SIG-M5 treated with dmso at 0.1 percent for 504 hours (cell line): ENCODE data around the gene ELK3.

Source experiments
- DNase-seq: peaks from one replicate; lab custom pipeline; 2025; ENCODE audit not compliant: unreplicated experiment; lab: John Stamatoyannopoulos, UW

ELK3 gene

GRCh38 chr12:96256672-96257361 is 62.6 kb downstream of the ELK3 start:
- DNase-seq: no peak

- DNase-seq: no peak
These were observed 63.5 kb downstream of the ELK3 start for GRCh38 chr12:96257550-96258103.

GRCh38 chr12:96258104-96258961 is 64.2 kb downstream of the ELK3 start:
- DNase-seq: no peak

- no peak for DNase-seq
These were observed 66.1 kb downstream of the ELK3 start for GRCh38 chr12:96260231-96260630.

GRCh38 chr12:96260644-96261043 is 66.5 kb downstream of the ELK3 start:
- DNase-seq: no peak

- DNase-seq: no peak
These were observed 67.4 kb downstream of the ELK3 start for GRCh38 chr12:96261557-96261956.

- DNase-seq: no peak
These were observed 69.3 kb downstream of the ELK3 start for GRCh38 chr12:96263449-96263902.

- no peak for DNase-seq
These were observed 71.2 kb downstream of the ELK3 start for GRCh38 chr12:96265400-96265799.

GRCh38 chr12:96265836-96266235 is 71.7 kb downstream of the ELK3 start:
- no peak for DNase-seq

GRCh38 chr12:96266238-96266637 is 72.1 kb downstream of the ELK3 start:
- no peak for DNase-seq

GRCh38 chr12:96271469-96272199 is 77.5 kb downstream of the ELK3 start:
- no peak for DNase-seq

GRCh38 chr12:96274331-96274730 is 80.2 kb downstream of the ELK3 start:
- DNase-seq: no peak

- DNase-seq: no peak
These were observed 91.0 kb downstream of the ELK3 start for GRCh38 chr12:96285158-96285557.

GRCh38 chr12:96289067-96289466 is 94.9 kb downstream of the ELK3 start:
- DNase-seq: no peak

- DNase-seq: no peak
These were observed 98.9 kb downstream of the ELK3 start for GRCh38 chr12:96293093-96293492.

GRCh38 chr12:96294831-96295230 is 100.7 kb downstream of the ELK3 start:
- DNase-seq: no peak

- DNase-seq: no peak
These were observed 101.5 kb downstream of the ELK3 start for GRCh38 chr12:96295532-96296160.

- no peak for DNase-seq
These were observed 103.3 kb downstream of the ELK3 start for GRCh38 chr12:96297504-96297903.

GRCh38 chr12:96300064-96300463 is 105.9 kb downstream of the ELK3 start:
- DNase-seq: no peak

- no peak for DNase-seq
These were observed 107.6 kb downstream of the ELK3 start for GRCh38 chr12:96301732-96302131.
